Hematopoietic multipotent progenitor cell treated with erythropoietin and hydrocortisone succinate and interleukin-3 and kit ligand, for 8 days (in vitro differentiated cells): Measurements from ENCODE around the gene MIER2.

ENCODE experiments used
- DNase-seq: peaks from one replicate; pipeline ENCODE4 v3.0.0-alpha.2; 2015

Gene MIER2

DNA sequence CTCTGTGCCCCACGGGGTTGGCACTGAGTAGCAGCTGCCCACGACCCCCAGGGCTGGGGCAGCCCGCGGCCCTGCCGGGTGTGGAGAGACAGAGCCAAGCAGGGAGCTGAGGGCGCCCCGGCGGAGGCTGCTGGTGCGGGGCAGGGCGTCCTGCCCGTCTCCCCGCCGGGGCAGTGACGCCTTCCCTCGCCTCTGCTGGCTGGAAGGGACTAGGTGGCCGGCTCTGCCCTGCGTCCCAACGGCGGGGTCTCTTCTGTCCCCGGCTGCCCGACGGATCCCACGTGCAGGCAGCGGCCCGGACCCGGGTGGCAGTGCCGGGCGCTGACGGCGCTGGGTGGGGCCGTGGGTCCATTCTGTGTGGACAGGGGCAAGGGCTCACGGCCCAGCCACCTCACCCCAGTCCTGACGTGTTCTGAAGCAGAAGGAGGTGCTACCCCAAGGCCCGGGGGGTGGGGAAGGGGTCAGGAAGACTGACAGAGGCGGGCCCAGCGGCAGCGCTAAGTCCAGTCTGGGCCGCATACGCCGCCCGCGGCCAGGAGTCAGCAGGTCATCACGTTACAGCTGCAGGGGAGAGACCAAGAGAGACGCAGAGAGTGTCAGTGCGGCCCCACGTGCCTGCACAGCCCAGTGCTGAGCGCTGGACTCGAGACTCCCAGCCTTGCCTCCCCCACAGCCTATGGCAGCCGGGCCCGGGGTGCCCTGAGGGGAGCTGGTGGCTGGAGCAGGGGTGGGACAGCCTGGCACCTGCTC is 38.3 kb downstream of the MIER2 start:
- no peak for DNase-seq

GRCh38 chr19:305240-306150 is 39.1 kb downstream of the MIER2 start:
- no peak for DNase-seq

- no peak for DNase-seq
These were observed 47.9 kb downstream of the MIER2 start for GRCh38 chr19:296476-297225.

- no peak for DNase-seq
These were observed 48.8 kb downstream of the MIER2 start for GRCh38 chr19:295687-296370.

DNA sequence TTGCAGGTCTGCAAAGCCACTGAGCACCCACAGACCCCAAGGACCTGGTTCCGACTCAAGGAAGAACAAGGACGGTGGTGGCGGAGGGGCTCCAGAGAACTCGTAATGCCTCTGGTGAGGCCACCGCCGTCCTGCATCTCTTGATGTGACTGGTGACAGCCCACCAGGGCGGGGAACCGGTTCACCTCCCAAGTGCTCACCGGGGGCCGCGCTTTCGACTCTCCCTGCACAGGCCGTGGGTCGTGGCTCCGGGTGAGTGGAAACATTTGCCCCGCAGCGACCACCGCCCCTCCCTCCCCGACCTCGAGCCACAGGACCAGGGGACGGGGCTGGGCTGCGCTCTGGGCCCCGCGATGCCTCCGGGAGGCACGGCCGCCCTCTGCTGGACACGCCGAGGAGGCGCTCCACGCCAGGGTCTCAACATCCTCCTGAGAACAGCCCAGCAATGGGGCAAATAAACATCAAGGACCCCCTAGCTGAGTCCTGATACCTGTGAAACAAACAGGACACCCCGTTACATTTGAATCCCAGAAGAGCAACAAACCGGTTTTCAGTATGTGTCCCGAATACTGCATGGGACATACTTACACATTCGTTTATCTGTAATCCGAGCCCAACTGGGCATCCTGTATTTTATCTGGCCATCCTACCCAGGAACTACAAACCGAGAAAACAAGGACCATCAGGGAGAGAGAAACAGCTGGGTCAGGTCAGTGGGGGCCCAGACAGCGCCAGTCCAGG is 49.5 kb downstream of the MIER2 start:
- peak; percentile 12 for DNase-seq

DNA sequence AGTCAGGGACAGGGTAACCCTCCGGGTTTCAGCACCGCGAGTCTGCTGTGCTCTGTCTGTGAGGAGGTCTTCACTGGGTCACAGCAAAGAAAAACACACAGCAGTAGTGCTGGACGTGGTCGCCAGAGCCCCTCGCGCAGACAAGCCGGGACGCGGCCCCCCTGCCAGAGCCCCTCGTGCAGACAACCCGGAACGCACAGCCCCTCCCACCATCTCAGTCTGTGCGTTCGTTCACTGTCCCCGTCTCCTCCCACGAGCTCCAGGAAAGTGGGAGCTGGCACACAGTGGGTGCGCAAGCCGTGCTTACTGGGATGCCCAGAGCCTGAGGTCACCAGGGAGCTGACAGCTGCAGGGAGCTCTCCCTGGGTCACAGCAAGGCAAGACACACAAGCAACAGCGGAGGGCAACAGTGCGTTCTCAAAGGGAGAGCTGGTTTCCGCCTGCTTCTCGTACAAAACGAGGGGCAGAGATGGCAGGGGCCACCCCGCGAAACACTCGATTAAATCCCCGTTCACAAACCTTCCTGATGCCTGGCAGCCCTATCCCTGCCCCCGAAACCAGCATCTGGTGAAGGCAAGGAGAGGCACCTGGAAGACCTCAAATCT is 50.2 kb downstream of the MIER2 start:
- DNase-seq: no peak

- no peak for DNase-seq
These were observed 51.0 kb downstream of the MIER2 start for GRCh38 chr19:293436-294110.

DNA sequence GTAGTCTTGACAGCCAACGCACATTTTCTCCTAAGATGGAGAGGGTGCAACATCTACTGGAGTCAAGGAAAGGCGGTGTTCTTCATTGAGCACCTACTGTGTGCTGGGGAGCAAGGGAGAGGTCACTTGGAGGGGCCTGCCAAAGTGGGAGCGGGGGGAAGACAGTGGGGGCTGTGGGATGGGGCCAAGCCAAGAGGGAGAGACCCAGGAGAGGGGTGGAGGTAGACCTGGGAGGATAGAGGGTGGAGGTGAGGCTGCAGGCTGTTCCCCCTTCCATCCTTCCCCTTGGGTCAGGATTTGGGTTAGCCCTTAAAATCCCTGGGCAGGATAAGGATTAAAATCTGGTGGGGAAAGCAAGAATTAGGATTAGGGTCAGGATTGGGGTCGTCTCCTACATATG is 51.6 kb downstream of the MIER2 start:
- DNase-seq: no peak

GRCh38 chr19:292281-292884 is 52.2 kb downstream of the MIER2 start:
- no peak for DNase-seq

GRCh38 chr19:291561-292280 is 52.9 kb downstream of the MIER2 start:
- no peak for DNase-seq

DNA sequence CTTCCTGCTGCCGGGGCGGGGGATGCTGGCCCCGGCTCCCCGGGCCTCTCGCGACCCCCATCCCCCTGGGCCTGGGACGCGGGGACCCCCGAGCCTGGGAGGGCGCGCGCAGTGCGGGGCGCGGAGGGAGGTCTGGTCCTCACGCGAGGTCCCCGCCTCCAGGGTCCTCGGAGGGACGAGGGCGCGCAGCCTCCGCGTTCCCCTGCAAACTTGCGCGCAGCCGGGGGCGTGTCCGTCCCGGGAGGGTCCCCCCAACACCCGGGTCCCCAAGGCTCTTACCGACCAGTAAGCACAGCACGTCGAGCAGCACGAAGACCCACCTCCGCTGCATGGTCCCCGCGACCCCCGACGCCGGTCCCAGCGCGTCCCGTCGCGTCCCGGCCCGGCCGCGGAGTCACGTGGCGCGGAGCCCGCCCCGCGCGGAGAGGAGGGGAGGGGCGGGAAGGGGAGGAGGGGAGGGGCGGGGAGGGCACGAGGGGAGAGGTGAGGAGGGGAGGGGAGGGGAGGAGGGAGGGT is 53.5 kb downstream of the MIER2 start, which contains the start of gene PLPP2:
Gene PLPP2, minus strand, starts transcription at position 398 of the 516 bp plus-strand sequence. Its CDS starts 67 bp downstream, at position 331.
- DNase-seq: no peak

GRCh38 chr19:290372-291005 is 54.1 kb downstream of the MIER2 start:
- no peak for DNase-seq

GRCh38 chr19:289651-290371 is 54.8 kb downstream of the MIER2 start:
- no peak for DNase-seq

GRCh38 chr19:288911-289310 is 55.7 kb downstream of the MIER2 start:
- no peak for DNase-seq

DNA sequence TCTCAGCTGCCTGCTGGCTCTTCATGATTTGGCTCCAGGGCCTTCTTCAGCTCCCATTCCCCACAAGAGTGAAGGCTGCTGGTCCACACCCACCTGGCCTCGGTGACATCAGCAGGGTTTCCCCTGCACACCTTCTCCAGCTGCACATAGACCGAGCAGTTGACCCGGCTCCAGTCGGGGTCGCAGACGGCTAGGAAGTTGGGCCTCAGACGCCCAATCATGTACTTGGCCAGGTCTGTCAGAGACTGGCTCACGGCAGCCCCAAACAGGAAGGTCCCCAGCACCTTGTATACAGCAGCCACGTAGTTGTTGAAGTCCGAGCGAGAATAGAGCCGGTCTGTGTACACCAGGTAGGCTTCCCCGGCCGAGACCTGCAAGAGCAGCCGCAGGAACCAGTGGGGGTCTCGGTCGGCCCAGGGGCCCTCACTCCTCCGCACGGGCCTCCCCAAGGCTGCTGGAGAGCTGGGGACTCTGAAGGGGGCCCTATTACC is 57.2 kb downstream of the MIER2 start:
- DNase-seq: no peak

DNA sequence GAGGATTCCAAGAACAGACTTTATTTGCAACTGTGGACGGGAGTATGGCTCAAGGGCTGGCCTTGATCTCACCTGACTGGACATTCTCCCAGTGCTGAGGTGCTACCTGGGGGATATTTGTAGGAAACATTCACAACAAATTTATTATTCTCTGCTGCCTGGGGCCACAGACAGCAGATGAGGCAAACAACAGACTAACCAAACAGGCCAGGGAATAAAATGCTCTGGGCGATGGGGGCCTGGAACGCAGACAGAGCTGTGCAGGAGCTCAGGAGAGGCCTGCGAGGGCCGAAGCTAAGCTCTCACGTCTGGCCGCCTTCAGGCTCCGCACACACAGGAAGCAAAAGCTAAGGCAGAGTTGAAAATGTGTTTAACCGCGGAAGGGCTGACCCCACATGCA is 61.2 kb downstream of the MIER2 start:
- DNase-seq: no peak

GRCh38 chr19:282501-282900 is 62.1 kb downstream of the MIER2 start:
- DNase-seq: no peak

GRCh38 chr19:281992-282391 is 62.6 kb downstream of the MIER2 start:
- DNase-seq: no peak
